CD4-positive, alpha-beta T cell treated with Interleukin-2 at 100 ng/mL for 4 hours (primary cell): ENCODE results near the gene IL4I1.

Source experiments
- DNase-seq: peaks from one replicate; pipeline ENCODE4 v3.0.0-alpha.2; 2020; ENCODE audit warnings: low spot score

Gene IL4I1

GRCh38 chr19:49879243-49879963 is 17.3 kb downstream of the IL4I1 start:
- DNase-seq = no peak

GRCh38 chr19:49878744-49879070 is 18.0 kb downstream of the IL4I1 start:
- no peak for DNase-seq

GRCh38 chr19:49877879-49878743 is 18.6 kb downstream of the IL4I1 start:
- peak; percentile 98 for DNase-seq

- peak; percentile 100 for DNase-seq
These were observed 19.4 kb downstream of the IL4I1 start, which contains the start of the genes AKT1S1 and TBC1D17 for GRCh38 chr19:49877020-49877878. AKT1S1 (minus strand) TSS chr19:49877355; CDS start chr19:49873295, 4,060 bp downstream. TBC1D17 (plus strand) TSS chr19:49877702; CDS start chr19:49877724, 22 bp downstream.

- peak; percentile 99 for DNase-seq
These were observed 20.2 kb downstream of the IL4I1 start for GRCh38 chr19:49876422-49877019.

- peak; percentile 54 for DNase-seq
These were observed 20.7 kb downstream of the IL4I1 start for GRCh38 chr19:49875857-49876421.

GRCh38 chr19:49875177-49875576 is 21.5 kb downstream of the IL4I1 start:
- DNase-seq = no peak

GRCh38 chr19:49874503-49875157 is 22.1 kb downstream of the IL4I1 start:
- no peak for DNase-seq

GRCh38 chr19:49873834-49874233 is 22.9 kb downstream of the IL4I1 start:
- no peak for DNase-seq

GRCh38 chr19:49873129-49873521 is 23.6 kb downstream of the IL4I1 start:
- DNase-seq = no peak

- no peak for DNase-seq
These were observed 24.2 kb downstream of the IL4I1 start for GRCh38 chr19:49872245-49873128.

GRCh38 chr19:49871349-49871985 is 25.2 kb downstream of the IL4I1 start:
- DNase-seq = no peak

- DNase-seq = no peak
These were observed 26.3 kb downstream of the IL4I1 start for GRCh38 chr19:49870309-49870901.

GRCh38 chr19:49869484-49870308 is 27.0 kb downstream of the IL4I1 start:
- DNase-seq = peak; percentile 99

- DNase-seq = no peak
These were observed 27.6 kb downstream of the IL4I1 start for GRCh38 chr19:49869009-49869483.

GRCh38 chr19:49866933-49867782 is 29.5 kb downstream of the IL4I1 start, which contains the start of gene PNKP:
PNKP (minus strand) TSS chr19:49867576; CDS start chr19:49867204, 372 bp downstream.
- DNase-seq = peak; percentile 86

GRCh38 chr19:49864890-49865289 is 31.8 kb downstream of the IL4I1 start:
- DNase-seq = no peak
